ENCODE data around the gene ZFP42.
"Not testable (repeated sequence)": the region's sequence is repeated elsewhere in the genome, so short reads cannot be mapped to it uniquely, and the experiment has no call there.

The ZFP42 gene

GRCh38 chr4:187995322-187996207, at the start of gene ZFP42:
ZFP42 (plus strand) TSS chr4:187995771; CDS start chr4:188002808, 7,037 bp downstream.
- DNase-seq, result no peak
- in situ Hi-C loops (cut with HindIII; ENCODE audit: low pct_ligation_motif_present, low pct_unique_long_range_greater_than_20kb, low sequenced_read_pairs), result no loop called here

- no peak for DNase-seq
- in situ Hi-C loops (cut with HindIII; ENCODE audit: low pct_ligation_motif_present, low pct_unique_long_range_greater_than_20kb, low sequenced_read_pairs), result no loop called here
Observed at GRCh38 chr4:187961171-187961570, 34.4 kb upstream of the ZFP42 start.

DNA sequence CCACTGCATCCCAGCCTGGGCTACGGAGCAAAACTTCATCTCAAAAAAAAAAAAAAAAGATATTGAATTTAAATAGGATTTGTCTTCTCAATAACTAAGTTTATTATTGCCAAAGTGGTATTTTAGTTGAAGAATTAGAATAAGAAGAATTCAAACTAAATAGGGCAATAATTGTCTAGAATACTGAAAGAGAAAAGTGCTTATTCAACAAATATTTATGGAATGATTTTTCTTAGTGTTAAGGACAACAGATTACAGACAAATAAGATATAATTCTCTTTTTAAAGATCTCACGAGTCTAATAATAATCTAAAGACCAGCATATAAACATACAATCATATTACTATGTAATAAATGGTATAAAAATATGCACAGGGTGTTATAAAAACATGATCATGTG, 33.6 kb upstream of the ZFP42 start:
- DNase-seq, result no peak
- in situ Hi-C loops (cut with HindIII; ENCODE audit: low pct_ligation_motif_present, low pct_unique_long_range_greater_than_20kb, low sequenced_read_pairs), result no loop called here

DNA sequence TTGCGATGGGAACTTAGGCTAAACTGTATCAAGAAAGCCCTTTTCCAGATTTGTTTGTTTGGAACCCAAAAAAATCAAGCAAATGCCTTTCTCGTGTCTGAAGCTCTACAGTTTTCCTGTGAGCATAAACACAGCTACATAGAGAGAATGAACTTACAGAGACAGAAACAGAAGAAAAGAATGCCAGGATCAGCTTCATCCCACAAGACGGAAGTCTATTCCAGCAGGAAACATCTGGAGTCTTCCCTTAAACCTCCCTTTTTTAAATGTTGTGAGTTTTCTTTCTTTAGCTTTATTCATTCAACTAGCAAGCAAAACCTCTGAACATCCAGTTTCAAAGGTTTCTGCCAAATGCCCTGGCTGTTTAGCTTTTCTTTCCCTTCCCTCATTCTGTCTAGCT, 32.6 kb upstream of the ZFP42 start:
- no peak for DNase-seq
- in situ Hi-C loops (cut with HindIII; ENCODE audit: low pct_ligation_motif_present, low pct_unique_long_range_greater_than_20kb, low sequenced_read_pairs), result no loop called here

DNA sequence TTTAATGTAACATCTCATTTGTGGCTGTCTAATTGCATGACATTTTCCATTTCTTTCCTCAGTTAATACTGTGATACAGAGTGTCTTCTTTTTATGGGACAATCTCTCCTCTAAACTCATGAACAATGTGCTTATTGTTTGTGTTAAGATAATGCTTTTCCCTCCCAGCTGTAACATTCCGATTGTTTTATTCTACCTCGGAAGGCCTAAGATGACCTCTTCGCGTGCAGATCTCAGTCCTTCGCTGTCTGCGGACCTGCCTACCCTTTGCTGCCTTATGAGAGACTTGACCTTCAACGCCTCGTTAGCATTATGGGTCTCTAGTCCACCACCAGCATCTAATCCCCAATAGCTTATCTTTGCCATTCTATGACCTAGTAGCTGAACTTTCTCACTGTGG, 29.8 kb upstream of the ZFP42 start:
- in situ Hi-C loops (cut with HindIII; ENCODE audit: low pct_ligation_motif_present, low pct_unique_long_range_greater_than_20kb, low sequenced_read_pairs), result no loop called here
- DNase-seq, result no peak

DNA sequence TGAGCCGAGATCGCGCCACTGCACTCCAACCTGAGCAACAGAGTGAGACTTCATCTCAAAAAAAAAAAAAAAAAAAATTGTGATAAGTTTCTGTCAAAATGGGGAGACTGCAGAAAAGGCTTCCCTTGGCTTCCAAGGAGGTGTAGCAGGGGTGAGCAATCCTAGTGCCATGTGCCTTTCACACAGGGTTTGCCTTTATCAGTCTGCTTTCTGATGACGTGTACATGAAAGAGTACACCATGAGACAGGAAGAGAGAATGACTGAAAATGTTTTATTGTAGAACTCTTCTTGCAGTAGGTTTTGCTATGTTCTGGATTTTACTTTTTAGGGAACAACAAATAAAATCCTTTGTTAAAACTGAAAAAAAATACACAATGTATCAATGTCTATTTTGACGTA, 23.4 kb upstream of the ZFP42 start:
- no peak for DNase-seq
- in situ Hi-C loops (cut with HindIII; ENCODE audit: low pct_ligation_motif_present, low pct_unique_long_range_greater_than_20kb, low sequenced_read_pairs), result no loop called here

- in situ Hi-C loops (cut with HindIII; ENCODE audit: low pct_ligation_motif_present, low pct_unique_long_range_greater_than_20kb, low sequenced_read_pairs), result no loop called here
- DNase-seq, result no peak
Observed at GRCh38 chr4:187983746-187984145, 11.8 kb upstream of the ZFP42 start.

DNA sequence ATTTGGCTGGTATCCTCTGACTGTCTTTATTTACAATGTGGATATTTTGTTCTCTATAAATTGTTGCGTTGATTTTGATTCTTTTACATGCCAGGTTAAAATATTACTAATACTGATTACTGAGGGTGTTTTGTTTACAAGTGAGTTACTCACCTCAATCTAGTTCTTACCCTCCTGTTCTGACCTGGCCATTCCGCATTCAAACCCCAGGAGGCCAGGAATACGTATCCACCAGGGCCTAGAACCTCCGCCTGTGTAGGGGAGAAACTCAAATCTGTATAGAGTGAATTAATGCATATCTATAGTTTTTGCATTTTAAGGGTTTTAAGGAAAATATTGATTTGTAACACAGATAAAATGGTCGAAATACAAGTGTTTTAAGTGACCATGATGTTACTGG, 2.6 kb upstream of the ZFP42 start:
- in situ Hi-C loops (cut with HindIII; ENCODE audit: low pct_ligation_motif_present, low pct_unique_long_range_greater_than_20kb, low sequenced_read_pairs), result no loop called here
- DNase-seq, result no peak

DNA sequence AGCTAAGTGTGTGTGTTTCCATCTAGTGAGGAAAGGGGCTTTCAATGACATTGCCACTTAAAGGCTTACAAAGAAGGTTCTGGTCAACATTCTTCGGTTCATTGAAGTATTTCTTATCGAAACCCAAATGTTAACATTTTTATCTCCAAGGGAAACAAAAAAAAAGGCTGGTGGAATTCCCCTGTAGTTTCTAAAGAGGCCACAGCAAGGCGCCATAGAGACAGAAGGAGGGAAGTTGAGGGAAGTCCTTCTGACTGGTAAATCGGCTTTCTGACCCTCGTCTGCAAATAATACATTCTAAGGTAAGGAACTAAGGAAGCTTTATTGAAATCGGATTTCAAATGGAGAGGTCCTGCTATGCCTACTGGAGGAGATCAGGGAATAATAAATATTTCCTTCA, 1.7 kb upstream of the ZFP42 start:
- in situ Hi-C loops (cut with HindIII; ENCODE audit: low pct_ligation_motif_present, low pct_unique_long_range_greater_than_20kb, low sequenced_read_pairs), result no loop called here
- peak; percentile 8 for DNase-seq

- DNase-seq, result no peak
- in situ Hi-C loops (cut with HindIII; ENCODE audit: low pct_ligation_motif_present, low pct_unique_long_range_greater_than_20kb, low sequenced_read_pairs), result no loop called here
Observed at GRCh38 chr4:187996502-187997177, 1.1 kb downstream of the ZFP42 start.

GRCh38 chr4:187997991-187998390, 2.4 kb downstream of the ZFP42 start:
- in situ Hi-C loops (cut with HindIII; ENCODE audit: low pct_ligation_motif_present, low pct_unique_long_range_greater_than_20kb, low sequenced_read_pairs); DNase-seq: not testable (repeated sequence)

GRCh38 chr4:187999406-187999932, 3.9 kb downstream of the ZFP42 start:
- in situ Hi-C loops (cut with HindIII; ENCODE audit: low pct_ligation_motif_present, low pct_unique_long_range_greater_than_20kb, low sequenced_read_pairs), result no loop called here
- DNase-seq, result no peak

- no peak for DNase-seq
- in situ Hi-C loops (cut with HindIII; ENCODE audit: low pct_ligation_motif_present, low pct_unique_long_range_greater_than_20kb, low sequenced_read_pairs), result no loop called here
Observed at GRCh38 chr4:188002323-188002722, 6.8 kb downstream of the ZFP42 start.

GRCh38 chr4:188002751-188003150, 7.2 kb downstream of the ZFP42 start:
- no peak for DNase-seq
- in situ Hi-C loops (cut with HindIII; ENCODE audit: low pct_ligation_motif_present, low pct_unique_long_range_greater_than_20kb, low sequenced_read_pairs), result no loop called here

- no peak for DNase-seq
- in situ Hi-C loops (cut with HindIII; ENCODE audit: low pct_ligation_motif_present, low pct_unique_long_range_greater_than_20kb, low sequenced_read_pairs), result no loop called here
Observed at GRCh38 chr4:188005561-188005960, 10.0 kb downstream of the ZFP42 start.

- DNase-seq, result no peak
- in situ Hi-C loops (cut with HindIII; ENCODE audit: low pct_ligation_motif_present, low pct_unique_long_range_greater_than_20kb, low sequenced_read_pairs), result no loop called here
Observed at GRCh38 chr4:188006285-188006848, 10.8 kb downstream of the ZFP42 start.

DNA sequence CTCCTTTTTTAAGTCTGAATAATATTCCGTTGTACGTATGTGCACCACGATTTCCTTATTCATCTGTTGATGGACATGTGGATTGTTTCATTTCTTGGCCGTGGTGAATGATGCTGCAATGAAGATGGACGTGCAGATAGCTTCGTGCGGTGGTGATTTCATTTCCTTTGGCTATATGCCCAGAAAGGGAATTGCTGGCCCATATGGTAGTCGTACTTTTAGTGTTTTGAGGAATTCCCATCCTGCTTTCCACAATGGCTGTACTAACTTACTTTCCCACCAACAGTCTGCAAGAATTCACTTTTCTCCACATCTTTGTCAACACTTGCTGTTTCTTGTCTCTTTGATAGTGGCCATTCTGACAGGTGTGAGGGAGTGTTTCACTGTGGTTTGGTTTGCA, 12.8 kb downstream of the ZFP42 start:
- DNase-seq, result peak; percentile 8
- in situ Hi-C loops (cut with HindIII; ENCODE audit: low pct_ligation_motif_present, low pct_unique_long_range_greater_than_20kb, low sequenced_read_pairs), result no loop called here

DNA sequence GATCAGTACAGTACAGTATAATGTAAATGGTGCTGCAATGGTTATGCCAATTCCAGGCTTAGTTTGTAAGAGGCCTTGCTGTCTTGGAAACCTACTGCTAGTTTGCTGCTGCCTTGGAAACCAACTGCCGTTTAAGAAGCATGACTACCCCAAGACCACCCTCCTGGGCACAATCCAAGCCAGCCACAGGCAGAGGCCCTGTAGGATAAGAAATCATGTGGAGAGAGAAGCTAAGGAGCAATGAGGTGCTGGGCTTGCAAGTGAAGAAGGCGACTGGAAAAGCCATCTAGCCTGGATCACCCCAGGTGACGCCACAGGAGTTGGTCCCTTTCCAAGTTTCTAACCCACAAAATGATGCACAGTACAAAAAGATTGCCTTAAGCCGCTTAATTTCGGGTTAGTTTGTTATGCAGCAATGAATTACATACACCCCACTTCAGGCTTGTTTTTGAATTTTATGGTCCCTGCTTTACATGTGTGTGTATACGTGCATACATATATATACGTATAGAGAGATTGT, 16.9 kb downstream of the ZFP42 start:
- no peak for DNase-seq

More for the DNA sequence above, 16.9 kb downstream of the ZFP42 start:
- in situ Hi-C loops (cut with HindIII; ENCODE audit: low pct_ligation_motif_present, low pct_unique_long_range_greater_than_20kb, low sequenced_read_pairs), result no loop called here

All from ACHN (cell line).